Forelimb muscle (tissue), 1 donor: ENCODE measurements around the gene ZBTB12. TPM values are rescaled to one million over a fixed set of nuclear protein-coding genes. Genes with fewer than 3 reads are reported as not detected.
A peak's percentile ranks its signal among the peaks of the same experiment; 100 is the strongest.
"Not testable (repeated sequence)": the region's sequence is repeated elsewhere in the genome, so short reads cannot be mapped to it uniquely, and the experiment has no call there.

Experiments used
- DNase-seq: peaks from one replicate; pipeline ENCODE4 v3.0.0-alpha.2; 2013; ENCODE audit warnings: low read depth
- polyA plus RNA-seq: library from polyadenylated mRNA; unstranded; fragments of 120-200 nt; gene quantifications from one replicate; pipeline ENCODE4 v1.2.1, GENCODE V29; 2013; ENCODE audit not compliant: insufficient read length

ZBTB12 gene
- polyA plus RNA-seq, 1 donor: 9.5 TPM

DNA sequence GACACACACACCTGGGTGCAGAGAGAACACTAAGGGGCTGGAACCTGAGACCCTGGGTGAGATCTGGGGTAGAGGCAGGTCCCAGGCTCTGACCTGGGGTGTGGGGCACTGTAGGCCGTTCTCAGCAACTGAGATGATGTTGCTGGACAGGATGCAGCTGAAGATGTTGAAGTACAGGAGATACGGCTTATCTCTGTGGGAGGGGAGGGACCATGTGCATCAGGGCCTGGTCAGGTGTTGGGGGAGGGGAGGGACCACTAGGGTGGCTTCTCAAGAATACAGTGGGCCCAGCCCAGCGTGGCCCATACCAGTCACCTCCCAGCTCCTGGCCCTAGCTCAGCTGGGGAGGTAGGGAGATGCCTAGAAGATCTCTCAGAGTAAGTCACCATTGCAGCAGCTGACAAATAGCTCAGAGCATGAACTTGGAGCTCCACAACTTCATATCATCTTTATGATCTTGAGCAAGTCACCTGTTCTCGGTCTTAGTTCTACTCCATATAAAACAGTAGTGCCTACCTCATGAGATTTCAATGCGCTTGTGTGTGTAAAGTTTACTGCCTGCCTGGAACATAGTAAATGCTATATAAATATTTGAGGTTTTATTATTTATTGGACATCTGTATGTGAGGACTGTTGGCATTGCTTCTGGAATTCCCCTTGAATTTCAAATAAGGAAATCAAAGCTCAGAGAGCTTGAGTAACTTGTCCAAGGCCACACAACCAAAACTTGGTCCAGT lies 26.9 kb downstream of the ZBTB12 start:
- no peak for DNase-seq

GRCh38 chr6:31874084-31874670 lies 27.7 kb downstream of the ZBTB12 start:
- no peak for DNase-seq

DNA sequence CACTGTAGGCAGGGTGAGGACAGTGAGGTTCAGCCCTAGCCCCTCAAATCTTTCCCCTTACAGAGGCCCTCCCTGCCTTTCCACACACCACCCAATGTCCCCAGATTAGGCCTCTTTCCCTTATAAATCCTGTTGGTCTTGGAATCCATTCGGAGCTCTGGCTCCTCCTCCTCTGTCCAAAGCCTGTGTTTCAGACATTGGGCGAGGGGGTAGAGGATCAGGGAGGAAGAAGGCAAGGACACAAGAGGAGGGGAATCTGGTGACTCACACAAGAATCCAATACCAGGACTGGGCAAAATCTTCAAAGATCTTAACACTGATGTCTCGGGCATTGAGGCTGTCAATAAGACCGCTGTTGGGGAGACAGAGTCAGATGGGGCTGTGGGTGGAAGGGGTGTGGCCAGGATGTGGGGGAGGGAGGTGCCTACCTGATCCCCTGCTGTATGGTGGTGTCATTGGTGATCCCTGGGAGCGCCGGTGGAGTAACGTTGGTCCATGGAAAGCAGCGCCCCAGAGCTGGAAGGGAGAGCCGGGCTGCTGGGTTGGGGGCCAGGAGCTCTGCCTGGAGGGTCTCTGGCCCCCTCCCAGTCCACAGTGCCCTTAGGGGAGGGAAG lies 30.7 kb downstream of the ZBTB12 start:
- no peak for DNase-seq

- DNase-seq: no peak
Measured at GRCh38 chr6:31870385-31870921, 31.4 kb downstream of the ZBTB12 start.

DNA sequence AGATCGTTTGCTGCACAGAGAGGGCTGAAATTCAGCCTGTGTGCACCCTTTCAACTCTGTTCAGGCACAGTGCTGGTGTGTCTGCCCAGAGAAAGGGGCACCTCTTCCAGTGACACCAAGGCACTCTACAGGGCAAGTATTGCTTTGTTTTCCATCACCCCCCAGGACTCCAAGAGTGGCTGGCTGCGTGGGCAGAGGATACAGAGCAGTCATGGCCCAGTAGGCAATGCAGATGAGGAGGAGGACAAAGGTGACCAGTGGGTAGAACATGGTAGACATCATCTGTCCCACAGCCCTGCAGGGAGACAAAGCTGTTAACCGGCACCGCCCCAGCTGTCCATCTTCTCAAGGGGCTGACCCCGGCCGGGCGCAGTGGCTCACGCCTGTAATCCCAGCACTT lies 32.5 kb downstream of the ZBTB12 start:
- no peak for DNase-seq

- DNase-seq: not testable (repeated sequence)
Measured at GRCh38 chr6:31868658-31868971, 33.3 kb downstream of the ZBTB12 start.

DNA sequence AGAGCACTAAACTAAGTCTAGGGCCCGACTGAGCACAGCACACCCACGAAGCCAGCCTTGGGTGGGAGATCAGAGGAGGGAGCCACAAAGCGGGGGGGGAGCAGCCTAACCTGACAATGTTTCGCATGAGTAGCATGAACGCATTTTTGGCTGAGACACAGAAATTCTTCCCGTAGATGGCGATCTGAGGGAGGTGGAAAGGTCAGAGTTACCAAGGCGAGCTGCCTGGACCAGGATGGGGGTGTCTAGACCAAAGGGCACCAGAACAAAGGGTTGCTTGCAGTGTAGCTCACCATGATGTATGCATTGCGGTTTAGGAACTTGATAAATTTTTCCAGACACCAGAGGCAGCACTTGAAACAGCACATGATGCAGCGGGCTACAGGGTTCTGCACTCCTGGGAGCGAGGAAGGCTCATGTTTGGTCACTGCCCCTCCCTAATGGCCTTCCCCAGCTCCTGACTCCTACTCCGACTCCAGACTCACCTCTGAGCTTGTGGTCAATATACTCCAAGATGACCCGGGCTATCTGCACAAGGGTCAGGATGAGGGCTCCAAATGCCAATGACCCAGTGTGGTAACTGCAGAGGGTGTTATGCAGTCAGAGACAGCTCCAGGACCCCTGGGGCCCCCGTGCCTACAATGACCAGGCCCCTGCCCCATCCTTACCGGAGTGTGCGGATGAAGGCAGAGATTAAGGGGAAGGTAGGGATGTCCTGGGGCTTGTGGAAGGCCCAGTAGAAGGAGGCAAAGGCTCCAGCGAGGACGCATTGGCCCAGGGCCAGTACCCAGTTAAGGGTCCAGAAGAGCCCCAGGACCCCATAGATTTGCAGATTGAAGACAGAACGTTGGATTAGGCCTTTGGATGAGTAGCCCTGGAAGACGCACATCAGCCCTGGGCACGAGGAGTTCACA lies 36.4 kb downstream of the ZBTB12 start:
- no peak for DNase-seq

GRCh38 chr6:31864818-31865204 lies 37.1 kb downstream of the ZBTB12 start:
- no peak for DNase-seq

DNA sequence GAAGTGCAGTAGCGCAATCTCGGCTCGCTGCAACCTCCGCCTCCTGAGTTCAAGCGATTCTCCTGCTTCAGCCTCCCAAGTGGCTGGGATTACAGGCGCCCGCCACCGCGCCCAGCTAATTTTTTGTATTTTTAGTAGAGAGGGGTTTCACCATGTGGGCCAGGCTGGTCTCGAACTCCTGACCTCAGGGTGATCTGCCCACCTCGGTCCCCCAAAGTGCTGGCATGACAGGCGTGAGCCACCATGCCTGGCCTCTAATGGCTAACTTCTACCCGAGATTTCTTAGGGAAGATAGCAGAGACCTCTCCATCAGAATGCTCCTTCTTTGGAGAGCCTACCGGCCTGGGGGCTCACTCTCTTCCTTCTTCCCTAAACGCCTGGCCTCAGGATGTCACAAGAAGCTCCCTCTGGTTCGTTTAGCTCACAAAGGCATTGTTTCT lies 37.7 kb downstream of the ZBTB12 start:
- DNase-seq: not testable (repeated sequence)

GRCh38 chr6:31862344-31863235 lies 39.3 kb downstream of the ZBTB12 start, which contains the start of gene NEU1:
TSS of gene NEU1 (minus strand) at chr6:31862821. CDS start at chr6:31862776, 45 bp downstream.
- peak; percentile 99 for DNase-seq

- DNase-seq: no peak
Measured at GRCh38 chr6:31861919-31862343, 40.0 kb downstream of the ZBTB12 start.

DNA sequence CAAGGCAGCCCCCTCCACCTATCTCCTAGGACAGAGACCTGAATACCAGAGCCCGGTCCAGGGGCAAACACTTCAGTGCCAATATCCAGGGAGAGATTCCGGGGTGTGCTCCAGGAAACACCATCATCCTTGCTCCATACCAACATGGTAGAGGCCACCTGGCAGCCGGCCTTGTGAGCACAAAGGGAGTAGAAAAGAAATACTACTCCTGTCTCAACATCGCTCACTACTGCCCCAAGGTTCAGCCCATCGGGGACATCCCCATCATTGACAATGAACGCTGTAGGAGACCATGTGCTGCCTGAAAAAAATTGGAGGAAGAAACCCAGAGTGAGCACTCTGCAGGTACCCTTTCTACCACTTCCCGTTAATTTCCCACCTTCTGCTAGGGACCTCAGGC lies 40.7 kb downstream of the ZBTB12 start:
- DNase-seq: no peak

DNA sequence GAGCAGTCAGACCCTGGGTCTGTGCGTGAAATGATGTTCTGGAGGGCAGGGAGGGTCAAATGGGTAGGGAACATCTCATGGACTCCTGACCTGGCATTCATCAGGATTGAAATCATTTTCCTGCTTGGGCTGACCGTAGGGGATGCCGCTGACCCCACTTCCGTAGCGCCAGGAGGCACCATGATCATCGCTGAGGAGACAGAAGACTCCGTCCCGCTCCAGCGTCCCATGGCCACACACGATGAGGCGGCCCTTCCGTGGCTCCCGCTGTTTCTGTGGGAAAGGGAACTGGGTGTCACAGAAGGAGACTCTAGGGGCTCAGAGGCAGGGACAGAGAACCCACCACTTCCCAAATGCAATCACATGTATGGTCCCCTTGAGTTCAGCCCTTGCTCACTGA lies 41.5 kb downstream of the ZBTB12 start:
- no peak for DNase-seq

- no peak for DNase-seq
Measured at GRCh38 chr6:31859923-31860322, 42.0 kb downstream of the ZBTB12 start.

GRCh38 chr6:31858707-31859106 lies 43.2 kb downstream of the ZBTB12 start:
- DNase-seq: no peak

DNA sequence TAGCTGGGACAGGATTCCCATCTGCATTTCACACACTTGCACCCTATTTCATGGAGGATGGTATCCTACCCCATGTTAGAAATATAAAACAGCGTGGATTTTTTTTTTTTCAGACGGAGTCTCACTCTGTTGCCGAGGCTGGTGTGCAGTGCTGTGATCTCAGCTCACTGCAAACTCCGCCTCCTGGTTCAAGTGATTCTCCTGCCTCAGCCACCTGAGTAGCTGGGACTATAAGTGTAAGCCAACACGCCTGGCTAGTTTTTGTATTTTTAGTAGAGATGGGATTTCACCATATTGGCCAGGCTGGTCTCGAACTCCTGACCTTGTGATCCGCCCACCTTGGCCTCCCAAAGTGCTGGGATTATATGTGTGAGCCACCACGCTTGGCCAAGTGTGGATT lies 44.1 kb downstream of the ZBTB12 start:
- DNase-seq: not testable (repeated sequence)

- DNase-seq: not testable (repeated sequence)
Measured at GRCh38 chr6:31851980-31852718, 49.7 kb downstream of the ZBTB12 start.

DNA sequence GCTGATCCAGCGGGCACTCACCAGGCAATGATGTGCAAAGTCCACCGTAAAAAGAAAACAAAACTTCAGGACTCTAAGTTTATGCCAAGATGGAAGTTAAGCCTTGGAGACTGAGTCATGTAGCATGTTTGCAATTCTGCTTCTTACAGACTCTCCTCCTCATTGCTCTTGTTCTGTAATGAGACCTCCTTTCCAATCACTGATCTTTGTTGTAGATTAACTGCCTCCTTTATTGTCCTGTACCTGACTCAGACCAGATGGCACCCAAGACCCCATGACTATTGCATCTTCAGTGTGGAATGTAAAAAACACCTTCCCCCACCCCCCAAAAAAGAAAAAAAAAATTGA lies 50.4 kb downstream of the ZBTB12 start:
- DNase-seq: no peak

- no peak for DNase-seq
Measured at GRCh38 chr6:31850765-31851484, 51.0 kb downstream of the ZBTB12 start.
